Bronchial epithelial cell (primary cell): ENCODE measurements around the gene PHACTR1. TPM values are rescaled to one million over a fixed set of nuclear protein-coding genes. Genes with fewer than 3 reads are reported as not detected.

Experiments used
- DNase-seq: peaks from one replicate; pipeline ENCODE4 v3.0.0-alpha.2; 2010; ENCODE audit warnings: low read depth
- FAIRE-seq: peaks from 2 replicates; lab custom pipeline; 2011; peaks lifted over from hg19 to GRCh38; lab: Jason Lieb, UNC
- H3K27me3 ChIP-seq: 2 replicates; pipeline ENCODE4 v1.5.1; 2011; ENCODE audit warnings: low read length; ENCODE audit not compliant: control insufficient read depth, insufficient read depth
- H3K36me3 ChIP-seq: 2 replicates; pipeline ENCODE4 v1.5.1; 2011; ENCODE audit warnings: low read length; ENCODE audit not compliant: control insufficient read depth, insufficient read depth
- H3K4me3 ChIP-seq: 2 replicates; pipeline ENCODE4 v1.5.1; 2011; ENCODE audit warnings: mild to moderate bottlenecking, low read depth, low read length, control low read depth
- CTCF ChIP-seq: IDR thresholded peaks from 2 replicates; pipeline ENCODE4 v1.5.1; 2011; ENCODE audit warnings: mild to moderate bottlenecking, moderate library complexity, low read length, control low read depth, inconsistent platforms; ENCODE audit not compliant: insufficient read depth, severe bottlenecking
- total RNA-seq: library from RNA; depleted of rRNA; stranded (reverse); fragments of >200 nt; gene quantifications from 2 replicates; pipeline ENCODE4 v1.2.1, GENCODE V29; 2014

Gene PHACTR1
- total RNA-seq, 1 donor from 2014 or later = under 0.01 TPM

- no peak overlapping the region for H3K4me3 ChIP-seq
- no peaks in the 10 kb centered on the region for H3K36me3 ChIP-seq
- H3K27me3 ChIP-seq = no peaks in the 10 kb centered on the region
- peak; percentile 13 for DNase-seq
- no peak for FAIRE-seq
- TF ChIP-seq CTCF = no peak
Observed at GRCh38 chr6:12815884-12816600, 99.5 kb downstream of the PHACTR1 start.

GRCh38 chr6:12818324-12818723, 101.8 kb downstream of the PHACTR1 start:
- Histone ChIP-seq H3K27me3 (no peaks in the 10 kb centered on the region), H3K4me3 (no peak overlapping the region), H3K36me3 (no peaks in the 10 kb centered on the region)
- no peak for TF ChIP-seq CTCF
- no peak for DNase-seq
- no peak for FAIRE-seq

- DNase-seq (no peak), FAIRE-seq (no peak)
- Histone ChIP-seq H3K4me3 (no peak overlapping the region), H3K27me3 (no peaks in the 10 kb centered on the region), H3K36me3 (no peaks in the 10 kb centered on the region)
- no peak for TF ChIP-seq CTCF
Observed at GRCh38 chr6:12823847-12824246, 107.3 kb downstream of the PHACTR1 start.

- Histone ChIP-seq H3K27me3 (no peaks in the 10 kb centered on the region), H3K36me3 (no peaks in the 10 kb centered on the region), H3K4me3 (no peak overlapping the region)
- no peak for TF ChIP-seq CTCF
- FAIRE-seq = no peak
- DNase-seq = no peak
Observed at GRCh38 chr6:12826584-12826983, 110.0 kb downstream of the PHACTR1 start.

- Histone ChIP-seq H3K4me3 (no peak overlapping the region), H3K36me3 (no peaks in the 10 kb centered on the region), H3K27me3 (no peaks in the 10 kb centered on the region)
- FAIRE-seq (no peak), DNase-seq (no peak)
- no peak for TF ChIP-seq CTCF
Observed at GRCh38 chr6:12827921-12828320, 111.4 kb downstream of the PHACTR1 start.
